ENCODE results near the gene SMYD3. TPM values are rescaled to one million over a fixed set of nuclear protein-coding genes. Genes with fewer than 3 reads are reported as not detected.

Gene SMYD3
- total and polyA plus RNA-seq, 8 donors = 20.4 to 35.1 (median 24.3) TPM

DNA sequence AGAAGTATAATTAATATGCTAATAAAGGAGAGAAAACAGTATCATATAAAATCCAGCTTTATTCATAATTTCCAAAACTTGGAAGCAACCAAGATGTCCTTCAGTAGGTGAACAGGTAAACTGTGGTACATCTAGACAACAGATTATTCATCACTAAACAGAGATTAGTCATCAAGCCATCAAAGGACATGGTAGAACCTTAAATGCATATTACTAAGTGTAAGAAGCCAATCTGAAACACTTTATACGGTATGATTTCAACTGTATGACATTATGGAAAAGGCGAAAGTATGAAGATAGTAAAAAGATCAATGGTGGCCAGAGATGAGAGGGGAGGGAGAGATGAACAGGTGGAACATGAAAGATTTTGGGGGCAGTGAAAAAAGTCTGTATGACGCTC, 541.7 kb downstream of the SMYD3 start:
- TF ChIP-seq, protein P1, sequence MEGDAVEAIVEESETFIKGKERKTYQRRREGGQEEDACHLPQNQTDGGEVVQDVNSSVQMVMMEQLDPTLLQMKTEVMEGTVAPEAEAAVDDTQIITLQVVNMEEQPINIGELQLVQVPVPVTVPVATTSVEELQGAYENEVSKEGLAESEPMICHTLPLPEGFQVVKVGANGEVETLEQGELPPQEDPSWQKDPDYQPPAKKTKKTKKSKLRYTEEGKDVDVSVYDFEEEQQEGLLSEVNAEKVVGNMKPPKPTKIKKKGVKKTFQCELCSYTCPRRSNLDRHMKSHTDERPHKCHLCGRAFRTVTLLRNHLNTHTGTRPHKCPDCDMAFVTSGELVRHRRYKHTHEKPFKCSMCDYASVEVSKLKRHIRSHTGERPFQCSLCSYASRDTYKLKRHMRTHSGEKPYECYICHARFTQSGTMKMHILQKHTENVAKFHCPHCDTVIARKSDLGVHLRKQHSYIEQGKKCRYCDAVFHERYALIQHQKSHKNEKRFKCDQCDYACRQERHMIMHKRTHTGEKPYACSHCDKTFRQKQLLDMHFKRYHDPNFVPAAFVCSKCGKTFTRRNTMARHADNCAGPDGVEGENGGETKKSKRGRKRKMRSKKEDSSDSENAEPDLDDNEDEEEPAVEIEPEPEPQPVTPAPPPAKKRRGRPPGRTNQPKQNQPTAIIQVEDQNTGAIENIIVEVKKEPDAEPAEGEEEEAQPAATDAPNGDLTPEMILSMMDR (IDR thresholded peaks at IDR 0.05) = no peak
- no peaks in the 10 kb centered on the region for H3K36me3 ChIP-seq
- no peaks in the 10 kb centered on the region for H3K27me3 ChIP-seq
- intact Hi-C loops (cut with DNase I) = no loop called here
- H3K9me3 ChIP-seq = no peaks in the 10 kb centered on the region
- no peak overlapping the region for H3K27ac ChIP-seq
- no peak for ATAC-seq
- DNase-seq = no peak
- no peak overlapping the region for H3K4me3 ChIP-seq
- H3K4me1 ChIP-seq = no peaks in the 10 kb centered on the region

DNA sequence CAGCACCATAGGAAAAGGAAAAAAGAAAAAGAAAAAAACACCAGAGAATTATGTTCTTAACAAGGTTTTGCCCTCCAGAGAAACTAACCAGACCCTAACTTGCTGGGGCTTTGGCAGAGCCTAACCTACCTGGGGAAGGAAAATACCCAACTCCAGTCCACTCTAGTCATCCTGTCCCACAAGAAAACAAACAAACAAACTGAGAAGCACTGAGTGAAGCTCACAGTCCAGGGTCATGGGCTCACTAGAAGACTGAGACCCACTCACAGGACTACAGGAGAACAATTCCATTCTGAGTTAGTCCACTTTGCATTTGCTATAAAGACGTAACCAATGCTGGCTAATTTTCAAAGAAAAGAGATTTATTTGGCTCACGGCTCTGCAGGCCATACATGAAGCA, 543.4 kb downstream of the SMYD3 start:
- ATAC-seq (no peak), DNase-seq (no peak)
- Histone ChIP-seq H3K4me3 (no peak overlapping the region), H3K27me3 (no peaks in the 10 kb centered on the region), H3K36me3 (no peaks in the 10 kb centered on the region), H3K4me1 (no peaks in the 10 kb centered on the region), H3K27ac (no peak overlapping the region), H3K9me3 (no peaks in the 10 kb centered on the region)
- intact Hi-C loops (cut with DNase I) = no loop called here
- TF ChIP-seq, protein P1 (IDR thresholded peaks at IDR 0.05) = no peak

DNA sequence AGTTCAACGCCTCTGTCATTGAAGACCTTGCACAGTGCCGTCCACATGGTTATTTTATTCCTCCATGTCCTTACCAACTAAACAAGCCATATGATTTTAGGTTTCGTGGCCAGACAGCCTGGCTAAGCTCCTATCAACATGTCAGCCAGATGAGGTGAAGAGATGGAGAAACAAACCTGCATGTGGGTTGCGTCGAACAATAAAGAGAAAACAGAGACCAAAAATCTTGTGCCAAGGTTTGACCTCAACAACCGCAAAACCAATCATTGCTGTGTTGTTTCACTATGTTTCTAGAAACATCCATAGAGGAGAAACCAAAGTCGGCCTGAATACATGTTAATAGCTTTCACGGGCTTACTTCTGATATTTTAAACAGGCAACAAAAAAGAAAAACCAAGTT, 544.6 kb downstream of the SMYD3 start:
- no peak for ATAC-seq

DNA sequence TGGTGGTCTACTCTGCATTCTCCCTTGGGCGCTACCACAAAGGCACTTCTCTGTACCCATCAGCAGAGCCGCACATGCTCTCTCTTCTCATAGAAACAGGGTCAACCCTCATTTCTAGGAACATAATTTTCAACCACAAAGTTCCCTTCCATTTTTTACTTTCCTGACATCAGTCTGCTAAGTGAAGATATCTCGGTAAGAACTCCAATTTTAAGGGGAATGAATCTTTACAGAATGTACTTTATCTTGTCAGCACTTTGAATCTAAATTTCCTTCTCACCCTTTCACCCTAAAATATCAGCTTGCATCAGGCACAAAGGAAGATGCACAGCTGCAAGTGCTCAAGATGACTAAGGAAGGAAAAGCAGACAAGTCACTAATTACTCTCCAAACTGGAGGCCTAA, 545.9 kb downstream of the SMYD3 start:
- no peak for ATAC-seq
- DNase-seq = no peak
- H3K9me3 ChIP-seq = no peaks in the 10 kb centered on the region
- no peak overlapping the region for H3K4me3 ChIP-seq
- intact Hi-C loops (cut with DNase I) = no loop called here
- no peaks in the 10 kb centered on the region for H3K36me3 ChIP-seq
- TF ChIP-seq, protein P1 (IDR thresholded peaks at IDR 0.05) = no peak
- H3K27ac ChIP-seq = no peak overlapping the region
- H3K4me1 ChIP-seq = peaks cover 0 to 7% of the 10 kb centered on the region in 2 donors
- no peaks in the 10 kb centered on the region for H3K27me3 ChIP-seq

More for the DNA sequence above, 544.6 kb downstream of the SMYD3 start:
- H3K27ac ChIP-seq = no peak overlapping the region
- no peaks in the 10 kb centered on the region for H3K36me3 ChIP-seq
- no peaks in the 10 kb centered on the region for H3K27me3 ChIP-seq
- intact Hi-C loops (cut with DNase I) = no loop called here
- TF ChIP-seq, protein P1 (IDR thresholded peaks at IDR 0.05) = no peak
- no peak for DNase-seq
- H3K9me3 ChIP-seq = no peaks in the 10 kb centered on the region
- H3K4me1 ChIP-seq = no peaks in the 10 kb centered on the region
- no peak overlapping the region for H3K4me3 ChIP-seq

DNA sequence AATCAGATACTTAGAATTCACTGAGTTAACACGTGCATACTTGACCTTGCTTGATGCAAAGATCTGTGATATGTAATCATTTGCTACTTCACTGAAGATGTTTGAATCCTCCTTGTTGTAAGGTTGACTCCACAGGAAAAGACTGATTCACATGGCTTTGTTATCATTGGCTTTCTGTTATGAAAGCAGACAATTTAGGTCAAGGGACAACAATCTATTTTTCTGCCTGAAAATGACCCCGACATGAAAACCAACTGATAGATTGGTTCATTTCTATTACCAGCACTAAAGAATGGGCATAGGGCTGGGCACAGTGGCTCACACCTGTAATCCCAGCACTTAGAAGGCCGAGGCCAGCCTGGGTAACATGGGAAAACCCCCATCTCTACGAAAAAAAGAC, 546.9 kb downstream of the SMYD3 start:
- TF ChIP-seq, protein P1 (IDR thresholded peaks at IDR 0.05) = no peak
- intact Hi-C loops (cut with DNase I) = no loop called here
- peaks cover 0 to 7% of the 10 kb centered on the region in 2 donors for H3K4me1 ChIP-seq
- no peak overlapping the region for H3K27ac ChIP-seq
- no peaks in the 10 kb centered on the region for H3K9me3 ChIP-seq
- no peaks in the 10 kb centered on the region for H3K27me3 ChIP-seq
- ATAC-seq (no peak), DNase-seq (no peak)
- H3K36me3 ChIP-seq = no peaks in the 10 kb centered on the region
- H3K4me3 ChIP-seq = no peak overlapping the region
